ENCODE data around the gene NCK1. TPM values are rescaled to one million over a fixed set of nuclear protein-coding genes. Genes with fewer than 3 reads are reported as not detected.
"Not testable (repeated sequence)": the region's sequence is repeated elsewhere in the genome, so short reads cannot be mapped to it uniquely, and the experiment has no call there.

Gene NCK1
- total RNA-seq, 1 experiment from 2014 or later: 25.6 TPM

DNA sequence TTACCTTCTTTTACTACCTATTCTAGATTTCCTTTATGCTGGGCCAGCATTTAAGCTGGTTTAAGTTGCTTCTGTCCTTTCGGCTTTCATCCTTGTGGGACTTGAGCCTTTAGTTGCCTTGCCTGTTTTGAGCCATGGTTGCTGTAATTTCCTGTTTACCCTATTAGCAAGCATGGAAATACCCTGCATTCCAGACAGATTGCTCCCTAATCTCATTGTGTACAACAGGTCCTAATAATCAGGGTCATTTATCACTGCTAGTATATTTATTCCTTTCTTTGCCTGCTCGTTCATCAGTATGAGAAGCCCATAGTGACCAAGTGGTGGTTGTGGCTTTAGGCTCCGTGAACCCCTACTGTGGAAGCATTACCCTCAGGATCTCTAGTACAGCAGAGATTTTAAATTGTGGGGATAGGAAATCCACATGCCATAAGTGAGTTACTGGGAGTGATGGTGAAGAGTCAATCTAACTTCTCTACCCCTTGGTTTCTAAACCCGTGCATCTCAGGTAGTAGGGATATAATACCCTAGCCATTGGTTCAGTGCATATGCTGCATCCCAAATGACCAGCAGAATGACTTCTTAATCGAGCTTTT lies 31.9 kb downstream of the NCK1 start:
- no peak overlapping the region for H2AFZ ChIP-seq (ENCODE audit: low read depth, low read length, poor library complexity, severe bottlenecking)
- POLR2A ChIA-PET: interaction anchor here (0.6 kb wide), 1 partner anchor 698 kb away, joined by 3 read pairs; the partner anchor contains the start of gene MSL2
- H4K20me1 ChIP-seq (ENCODE audit: insufficient read depth): no peaks in the 10 kb centered on the region
- RAD21 ChIA-PET (ENCODE audit: low non-redundant PET in 1 of 2, low total read pairs in 2 of 2, uncharacterized antibody in 2 of 2, unreplicated experiment in 2 of 2): no interaction called here
- intact Hi-C loops (cut with micrococcal nuclease): no loop called here
- no peak overlapping the region for H3K9ac ChIP-seq (ENCODE audit: low read length)
- peaks cover 90% of the 10 kb centered on the region for H3K79me2 ChIP-seq (ENCODE audit: insufficient read depth, low read length)
- no TSS peak for BruUV-seq (replicated peaks)
- DNase-seq (ENCODE audit: low read depth, low spot score): no peak
- TF ChIP-seq, protein P1, sequence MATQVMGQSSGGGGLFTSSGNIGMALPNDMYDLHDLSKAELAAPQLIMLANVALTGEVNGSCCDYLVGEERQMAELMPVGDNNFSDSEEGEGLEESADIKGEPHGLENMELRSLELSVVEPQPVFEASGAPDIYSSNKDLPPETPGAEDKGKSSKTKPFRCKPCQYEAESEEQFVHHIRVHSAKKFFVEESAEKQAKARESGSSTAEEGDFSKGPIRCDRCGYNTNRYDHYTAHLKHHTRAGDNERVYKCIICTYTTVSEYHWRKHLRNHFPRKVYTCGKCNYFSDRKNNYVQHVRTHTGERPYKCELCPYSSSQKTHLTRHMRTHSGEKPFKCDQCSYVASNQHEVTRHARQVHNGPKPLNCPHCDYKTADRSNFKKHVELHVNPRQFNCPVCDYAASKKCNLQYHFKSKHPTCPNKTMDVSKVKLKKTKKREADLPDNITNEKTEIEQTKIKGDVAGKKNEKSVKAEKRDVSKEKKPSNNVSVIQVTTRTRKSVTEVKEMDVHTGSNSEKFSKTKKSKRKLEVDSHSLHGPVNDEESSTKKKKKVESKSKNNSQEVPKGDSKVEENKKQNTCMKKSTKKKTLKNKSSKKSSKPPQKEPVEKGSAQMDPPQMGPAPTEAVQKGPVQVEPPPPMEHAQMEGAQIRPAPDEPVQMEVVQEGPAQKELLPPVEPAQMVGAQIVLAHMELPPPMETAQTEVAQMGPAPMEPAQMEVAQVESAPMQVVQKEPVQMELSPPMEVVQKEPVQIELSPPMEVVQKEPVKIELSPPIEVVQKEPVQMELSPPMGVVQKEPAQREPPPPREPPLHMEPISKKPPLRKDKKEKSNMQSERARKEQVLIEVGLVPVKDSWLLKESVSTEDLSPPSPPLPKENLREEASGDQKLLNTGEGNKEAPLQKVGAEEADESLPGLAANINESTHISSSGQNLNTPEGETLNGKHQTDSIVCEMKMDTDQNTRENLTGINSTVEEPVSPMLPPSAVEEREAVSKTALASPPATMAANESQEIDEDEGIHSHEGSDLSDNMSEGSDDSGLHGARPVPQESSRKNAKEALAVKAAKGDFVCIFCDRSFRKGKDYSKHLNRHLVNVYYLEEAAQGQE (IDR thresholded peaks at IDR 0.05; ENCODE audit: low read depth): no peak
- TF ChIP-seq FOSL1 (IDR thresholded peaks at IDR 0.05; ENCODE audit: low read depth) (no peak), YY1 (IDR thresholded peaks at IDR 0.05; ENCODE audit: extremely low read depth, insufficient replicate concordance, low read depth, low read length) (no peak), EGR1 (IDR thresholded peaks at IDR 0.05; ENCODE audit: low read depth) (no peak)
- TF ChIP-seq, protein P2, sequence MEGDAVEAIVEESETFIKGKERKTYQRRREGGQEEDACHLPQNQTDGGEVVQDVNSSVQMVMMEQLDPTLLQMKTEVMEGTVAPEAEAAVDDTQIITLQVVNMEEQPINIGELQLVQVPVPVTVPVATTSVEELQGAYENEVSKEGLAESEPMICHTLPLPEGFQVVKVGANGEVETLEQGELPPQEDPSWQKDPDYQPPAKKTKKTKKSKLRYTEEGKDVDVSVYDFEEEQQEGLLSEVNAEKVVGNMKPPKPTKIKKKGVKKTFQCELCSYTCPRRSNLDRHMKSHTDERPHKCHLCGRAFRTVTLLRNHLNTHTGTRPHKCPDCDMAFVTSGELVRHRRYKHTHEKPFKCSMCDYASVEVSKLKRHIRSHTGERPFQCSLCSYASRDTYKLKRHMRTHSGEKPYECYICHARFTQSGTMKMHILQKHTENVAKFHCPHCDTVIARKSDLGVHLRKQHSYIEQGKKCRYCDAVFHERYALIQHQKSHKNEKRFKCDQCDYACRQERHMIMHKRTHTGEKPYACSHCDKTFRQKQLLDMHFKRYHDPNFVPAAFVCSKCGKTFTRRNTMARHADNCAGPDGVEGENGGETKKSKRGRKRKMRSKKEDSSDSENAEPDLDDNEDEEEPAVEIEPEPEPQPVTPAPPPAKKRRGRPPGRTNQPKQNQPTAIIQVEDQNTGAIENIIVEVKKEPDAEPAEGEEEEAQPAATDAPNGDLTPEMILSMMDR (IDR thresholded peaks at IDR 0.05 in 2 of 3, conservative IDR thresholded peaks at IDR 0.05 in 1 of 3; ENCODE audit: borderline replicate concordance in 1 of 3, insufficient read depth in 1 of 3, low read depth in 2 of 3, low read length in 2 of 3): no peak
- H3K4me2 ChIP-seq (ENCODE audit: low read length): no peak overlapping the region
- H3K27me3 ChIP-seq (ENCODE audit: insufficient read depth, low read length): no peaks in the 10 kb centered on the region
- no peaks in the 10 kb centered on the region for H3K9me2 ChIP-seq (ENCODE audit: insufficient read depth)
- no peaks in the 10 kb centered on the region for H3K9me3 ChIP-seq (ENCODE audit: control insufficient read depth in 1 of 2, insufficient read depth in 1 of 2, low read depth in 1 of 2, low read length in 2 of 2)
- H3K36me3 ChIP-seq (ENCODE audit: control insufficient read depth in 1 of 2, insufficient read depth in 2 of 2, low read length in 2 of 2): no peaks in the 10 kb centered on the region
- no peak overlapping the region for H3K4me3 ChIP-seq (replicated peaks in 1 of 2; ENCODE audit: low read depth in 1 of 2, low read length in 2 of 2)
- CTCF ChIA-PET: no interaction called here
- no peak for ATAC-seq
- H3K4me1 ChIP-seq (ENCODE audit: control insufficient read depth in 1 of 2, insufficient read depth in 2 of 2, low read length in 2 of 2): peaks cover 0 to 13% of the 10 kb centered on the region in 2 experiments; a peak in 1 of 4 replicates
- no peak overlapping the region for H3K27ac ChIP-seq (ENCODE audit: low read depth, low read length)

DNA sequence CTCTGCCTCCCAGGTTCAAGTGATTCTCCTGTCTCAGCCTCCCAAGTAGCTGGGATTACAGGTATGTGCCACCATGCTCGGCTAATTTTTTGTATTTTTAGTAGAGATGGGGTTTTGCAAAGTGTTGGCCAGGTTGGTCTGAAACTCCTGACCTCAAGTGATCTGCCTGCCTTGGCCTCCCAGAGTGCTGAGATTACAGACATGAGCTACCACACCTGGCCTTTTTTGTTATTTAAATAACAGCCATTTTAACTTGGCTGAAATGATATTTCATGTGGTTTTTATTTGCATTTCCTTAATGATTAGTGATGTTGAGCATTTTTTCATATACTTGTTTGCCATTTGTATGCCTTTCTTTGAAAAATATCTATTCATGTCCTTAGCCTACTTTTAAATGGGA lies 35.2 kb downstream of the NCK1 start:
- DNase-seq (ENCODE audit: low read depth, low spot score); POLR2A ChIA-PET; H3K4me3 ChIP-seq (replicated peaks in 1 of 2; ENCODE audit: low read depth in 1 of 2, low read length in 2 of 2); RAD21 ChIA-PET (ENCODE audit: low non-redundant PET in 1 of 2, low total read pairs in 2 of 2, uncharacterized antibody in 2 of 2, unreplicated experiment in 2 of 2); H3K36me3 ChIP-seq (ENCODE audit: control insufficient read depth in 1 of 2, insufficient read depth in 2 of 2, low read length in 2 of 2); H3K9me3 ChIP-seq (ENCODE audit: control insufficient read depth in 1 of 2, insufficient read depth in 1 of 2, low read depth in 1 of 2, low read length in 2 of 2); BruUV-seq (replicated peaks); H3K4me2 ChIP-seq (ENCODE audit: low read length); CTCF ChIA-PET; H2AFZ ChIP-seq (ENCODE audit: low read depth, low read length, poor library complexity, severe bottlenecking); H4K20me1 ChIP-seq (ENCODE audit: insufficient read depth); intact Hi-C loops (cut with micrococcal nuclease); H3K9ac ChIP-seq (ENCODE audit: low read length); ATAC-seq; H3K27ac ChIP-seq (ENCODE audit: low read depth, low read length); H3K9me2 ChIP-seq (ENCODE audit: insufficient read depth); H3K27me3 ChIP-seq (ENCODE audit: insufficient read depth, low read length): not testable (repeated sequence)
- Histone ChIP-seq H3K4me1 (ENCODE audit: control insufficient read depth in 1 of 2, insufficient read depth in 2 of 2, low read length in 2 of 2) (peaks cover 0 to 11% of the 10 kb centered on the region in 2 experiments; a peak in 1 of 4 replicates), H3K79me2 (ENCODE audit: insufficient read depth, low read length) (peaks cover 97% of the 10 kb centered on the region)
